AG04450 (cell line): ENCODE data around the gene PTPRD. TPM values are rescaled to one million over a fixed set of nuclear protein-coding genes. Genes with fewer than 3 reads are reported as not detected.

Source experiments
- CTCF ChIA-PET: fragments of 300-600, 350-600 bp; formaldehyde crosslinking; extraction: SDS; loops from one replicate; lab custom pipeline; 2022; ENCODE audit warnings: antibody characterized with exemption, inconsistent platforms; lab: Charles Lee
- POLR2A ChIA-PET: fragments of 350-600 bp; formaldehyde crosslinking; extraction: SDS; loops from one replicate; lab custom pipeline; 2021; ENCODE audit warnings: antibody characterized with exemption, inconsistent platforms; lab: Yijun Ruan, JAX
- DNase-seq: peaks from one replicate; pipeline ENCODE4 v3.0.0-alpha.2; 2011; ENCODE audit warnings: low read depth, low spot score
- H3K27ac ChIP-seq: one replicate; pipeline ENCODE4 v1.5.1; 2012; ENCODE audit warnings: low read depth, low read length, control low read depth
- H3K27me3 ChIP-seq: one replicate; pipeline ENCODE4 v1.6.0; 2012; ENCODE audit warnings: low read length; ENCODE audit not compliant: control insufficient read depth, insufficient read depth
- H3K4me3 ChIP-seq: 2 replicates; pipeline ENCODE4 v1.5.1; 2011; ENCODE audit warnings: mild to moderate bottlenecking, low read depth, low read length, control low read depth
- H3K9me3 ChIP-seq: 2 replicates; pipeline ENCODE4 v1.5.1; 2012; ENCODE audit warnings: low read length; ENCODE audit not compliant: control insufficient read depth, insufficient read depth
- CTCF ChIP-seq: IDR thresholded peaks from 2 replicates; pipeline ENCODE4 v1.5.1; 2011; ENCODE audit warnings: low read depth, low read length, control low read depth, inconsistent platforms
- polyA plus RNA-seq: library from polyadenylated mRNA; depleted of rRNA; stranded (reverse); fragments of >200 nt; gene quantifications from 2 replicates; pipeline ENCODE4 v1.2.3, GENCODE V29; 2011

PTPRD gene
- polyA plus RNA-seq, 1 experiment, result 0.19 TPM

- H3K27me3 ChIP-seq, result no peaks in the 10 kb centered on the region
- no peaks in the 10 kb centered on the region for H3K9me3 ChIP-seq
- no peak overlapping the region for H3K4me3 ChIP-seq
- no peak for DNase-seq
- ChIA-PET CTCF (no interaction called here), POLR2A (no interaction called here)
- no peak overlapping the region for H3K27ac ChIP-seq
- no peak for TF ChIP-seq CTCF
Measured at GRCh38 chr9:8628791-8629190, 1984.0 kb downstream of the PTPRD start.

GRCh38 chr9:8627976-8628679 is 1984.7 kb downstream of the PTPRD start:
- DNase-seq, result no peak
- no peak overlapping the region for H3K27ac ChIP-seq
- ChIA-PET CTCF (no interaction called here), POLR2A (no interaction called here)
- H3K9me3 ChIP-seq, result no peaks in the 10 kb centered on the region
- no peaks in the 10 kb centered on the region for H3K27me3 ChIP-seq
- TF ChIP-seq CTCF, result no peak
- H3K4me3 ChIP-seq, result no peak overlapping the region

GRCh38 chr9:8622871-8623270 is 1989.9 kb downstream of the PTPRD start:
- DNase-seq, result no peak
- Histone ChIP-seq H3K27ac (no peak overlapping the region), H3K4me3 (no peak overlapping the region), H3K9me3 (no peaks in the 10 kb centered on the region), H3K27me3 (no peaks in the 10 kb centered on the region)
- CTCF ChIA-PET, result no interaction called here
- POLR2A ChIA-PET, result no interaction called here
- no peak for TF ChIP-seq CTCF

GRCh38 chr9:8622222-8622802 is 1990.5 kb downstream of the PTPRD start:
- no peak for TF ChIP-seq CTCF
- no peak overlapping the region for H3K4me3 ChIP-seq
- no peaks in the 10 kb centered on the region for H3K9me3 ChIP-seq
- H3K27ac ChIP-seq, result no peak overlapping the region
- ChIA-PET POLR2A (no interaction called here), CTCF (no interaction called here)
- H3K27me3 ChIP-seq, result no peaks in the 10 kb centered on the region
- no peak for DNase-seq

- no peak for DNase-seq
- no peak overlapping the region for H3K4me3 ChIP-seq
- no peaks in the 10 kb centered on the region for H3K27me3 ChIP-seq
- H3K9me3 ChIP-seq, result no peaks in the 10 kb centered on the region
- no peak for TF ChIP-seq CTCF
- CTCF ChIA-PET, result no interaction called here
- POLR2A ChIA-PET, result no interaction called here
- no peak overlapping the region for H3K27ac ChIP-seq
Measured at GRCh38 chr9:8621416-8621815, 1991.4 kb downstream of the PTPRD start.
